Measurements from ENCODE around the gene LIX1L.

DNA sequence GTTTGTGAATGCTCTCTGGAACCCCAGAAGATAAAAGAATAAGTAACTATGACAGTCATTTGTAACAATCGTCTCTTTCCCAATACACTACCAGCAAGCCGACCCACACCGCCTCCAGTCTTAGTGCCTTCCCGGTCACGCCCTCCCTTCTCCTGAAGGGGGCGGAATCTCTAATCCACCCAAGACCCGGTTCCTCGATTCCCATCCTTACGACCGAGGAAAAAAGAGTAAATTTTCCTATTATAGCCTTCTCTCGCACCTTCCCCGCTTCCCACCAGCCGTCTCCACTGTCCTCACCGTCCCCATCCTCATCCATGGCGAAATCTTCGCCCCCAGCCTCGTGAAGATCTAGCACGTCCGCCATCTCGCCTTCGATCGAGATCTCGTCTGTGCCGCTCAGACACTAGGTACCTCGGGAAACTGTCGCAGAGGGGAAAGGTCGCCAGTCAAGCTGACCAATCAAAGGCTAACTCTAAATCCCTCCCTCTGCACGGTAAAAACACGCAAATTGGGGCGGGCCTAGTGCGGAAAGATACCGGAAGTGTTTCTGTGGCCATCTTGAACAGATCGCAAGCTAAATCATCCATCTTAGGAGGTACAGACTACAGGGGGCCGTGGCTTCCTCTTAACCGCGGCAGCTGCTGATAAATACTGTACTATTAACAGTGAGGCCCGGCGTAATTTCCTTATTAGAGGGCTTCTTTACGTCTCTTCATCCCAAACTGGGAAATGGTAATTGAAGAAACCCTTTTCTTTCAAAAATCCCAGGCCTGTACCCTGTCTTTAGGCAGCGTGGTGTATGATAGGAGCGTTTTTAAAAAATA lies 30.5 kb downstream of the LIX1L start, which contains the start of gene RBM8A:
- TF ChIP-seq EP300 (IDR thresholded peaks at IDR 0.05), result peak; percentile 59
- TF ChIP-seq, protein P1, sequence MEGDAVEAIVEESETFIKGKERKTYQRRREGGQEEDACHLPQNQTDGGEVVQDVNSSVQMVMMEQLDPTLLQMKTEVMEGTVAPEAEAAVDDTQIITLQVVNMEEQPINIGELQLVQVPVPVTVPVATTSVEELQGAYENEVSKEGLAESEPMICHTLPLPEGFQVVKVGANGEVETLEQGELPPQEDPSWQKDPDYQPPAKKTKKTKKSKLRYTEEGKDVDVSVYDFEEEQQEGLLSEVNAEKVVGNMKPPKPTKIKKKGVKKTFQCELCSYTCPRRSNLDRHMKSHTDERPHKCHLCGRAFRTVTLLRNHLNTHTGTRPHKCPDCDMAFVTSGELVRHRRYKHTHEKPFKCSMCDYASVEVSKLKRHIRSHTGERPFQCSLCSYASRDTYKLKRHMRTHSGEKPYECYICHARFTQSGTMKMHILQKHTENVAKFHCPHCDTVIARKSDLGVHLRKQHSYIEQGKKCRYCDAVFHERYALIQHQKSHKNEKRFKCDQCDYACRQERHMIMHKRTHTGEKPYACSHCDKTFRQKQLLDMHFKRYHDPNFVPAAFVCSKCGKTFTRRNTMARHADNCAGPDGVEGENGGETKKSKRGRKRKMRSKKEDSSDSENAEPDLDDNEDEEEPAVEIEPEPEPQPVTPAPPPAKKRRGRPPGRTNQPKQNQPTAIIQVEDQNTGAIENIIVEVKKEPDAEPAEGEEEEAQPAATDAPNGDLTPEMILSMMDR (IDR thresholded peaks at IDR 0.05), result peak in 2 of 3 donors; percentile 67 to 73
- peak; percentile 98 for TF ChIP-seq POLR2A (IDR thresholded peaks at IDR 0.05)
